T-helper 2 cell treated with Interferon-gamma antibody and Interleukin-4, amounts not matched to agents 100 ng/mL and 5 ng/mL, for 36 hours (primary cell): ENCODE results near the gene MBD5. TPM values are rescaled to one million over a fixed set of nuclear protein-coding genes. Genes with fewer than 3 reads are reported as not detected.
"Not testable (repeated sequence)": the region's sequence is repeated elsewhere in the genome, so short reads cannot be mapped to it uniquely, and the experiment has no call there.

Experiments used
- intact Hi-C: fragments of 100-400 bp; cut with micrococcal nuclease; formaldehyde crosslinking; loops from one replicate; pipeline ENCODE4 v1.15.1; 2023
- total RNA-seq: library from RNA; stranded (reverse); gene quantifications from 2 replicates; pipeline ENCODE4 v1.2.3, GENCODE V29; 2022

MBD5 gene
- total RNA-seq, 1 donor from 2014 or later, result 38.4 TPM

DNA sequence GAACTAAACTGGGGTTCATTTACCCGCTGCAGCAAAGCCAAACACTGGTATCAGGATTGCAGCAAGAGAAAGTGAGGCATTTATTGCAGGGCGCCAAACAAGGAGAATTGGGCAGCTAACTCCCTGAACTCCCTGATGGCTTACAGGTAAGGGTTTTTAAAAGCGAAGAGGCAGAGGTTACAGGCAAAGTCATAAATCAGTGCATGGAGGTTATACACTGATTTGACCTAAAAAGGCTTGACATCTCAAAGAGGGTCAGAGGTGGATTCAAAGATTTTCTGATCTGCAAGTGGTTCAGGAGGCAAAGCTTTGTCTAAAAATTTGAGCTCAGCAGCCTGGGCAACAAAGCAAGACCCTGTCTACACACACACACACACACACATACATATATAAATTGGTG is 520.9 kb downstream of the MBD5 start:
- intact Hi-C loops, result loop anchor here (2.0 kb wide), 1 partner anchor 17 kb away; no protein-coding TSS in a partner anchor

DNA sequence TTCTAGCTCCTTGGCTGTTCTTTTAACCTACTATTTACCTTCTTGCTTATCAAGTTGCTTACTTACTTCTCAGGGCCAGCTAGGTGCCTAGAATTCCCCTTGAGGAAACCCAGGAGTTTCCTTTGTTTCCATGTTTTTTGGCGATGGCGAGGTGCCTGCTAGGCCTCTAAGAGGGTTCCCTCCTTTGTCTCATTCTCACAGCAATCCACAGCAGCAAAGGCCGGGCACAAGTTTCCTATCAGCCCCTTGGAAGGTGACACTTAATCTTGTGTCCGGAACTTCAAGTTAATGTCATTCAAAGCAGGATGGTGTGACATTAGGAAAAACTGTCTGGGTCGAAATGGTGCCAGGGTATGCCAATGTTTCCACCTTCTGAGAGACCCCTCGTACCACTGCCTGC is 521.7 kb downstream of the MBD5 start:
- intact Hi-C loops, result no loop called here

DNA sequence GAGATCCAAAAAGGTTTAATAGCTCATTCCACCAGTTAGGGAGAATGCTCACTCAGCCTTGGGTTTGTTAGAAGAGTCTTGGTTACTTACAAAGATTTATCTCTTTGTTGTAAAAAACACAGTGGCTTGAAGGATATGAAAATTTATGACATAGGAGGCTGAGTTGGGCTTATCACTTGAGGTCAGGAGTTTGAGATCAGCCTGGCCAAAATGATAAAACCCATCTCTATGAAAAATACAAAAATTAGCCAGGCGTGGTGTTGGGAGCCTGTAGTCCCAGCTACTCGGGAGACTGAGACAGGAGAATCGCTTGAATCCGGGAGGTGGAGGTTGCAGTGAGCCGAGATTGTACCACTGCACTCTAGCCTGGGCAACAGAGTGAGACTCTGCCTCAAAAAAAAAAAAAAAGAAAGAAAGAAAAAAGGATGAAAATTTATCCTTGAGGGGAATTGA is 522.2 kb downstream of the MBD5 start:
- intact Hi-C loops, result not testable (repeated sequence)

DNA sequence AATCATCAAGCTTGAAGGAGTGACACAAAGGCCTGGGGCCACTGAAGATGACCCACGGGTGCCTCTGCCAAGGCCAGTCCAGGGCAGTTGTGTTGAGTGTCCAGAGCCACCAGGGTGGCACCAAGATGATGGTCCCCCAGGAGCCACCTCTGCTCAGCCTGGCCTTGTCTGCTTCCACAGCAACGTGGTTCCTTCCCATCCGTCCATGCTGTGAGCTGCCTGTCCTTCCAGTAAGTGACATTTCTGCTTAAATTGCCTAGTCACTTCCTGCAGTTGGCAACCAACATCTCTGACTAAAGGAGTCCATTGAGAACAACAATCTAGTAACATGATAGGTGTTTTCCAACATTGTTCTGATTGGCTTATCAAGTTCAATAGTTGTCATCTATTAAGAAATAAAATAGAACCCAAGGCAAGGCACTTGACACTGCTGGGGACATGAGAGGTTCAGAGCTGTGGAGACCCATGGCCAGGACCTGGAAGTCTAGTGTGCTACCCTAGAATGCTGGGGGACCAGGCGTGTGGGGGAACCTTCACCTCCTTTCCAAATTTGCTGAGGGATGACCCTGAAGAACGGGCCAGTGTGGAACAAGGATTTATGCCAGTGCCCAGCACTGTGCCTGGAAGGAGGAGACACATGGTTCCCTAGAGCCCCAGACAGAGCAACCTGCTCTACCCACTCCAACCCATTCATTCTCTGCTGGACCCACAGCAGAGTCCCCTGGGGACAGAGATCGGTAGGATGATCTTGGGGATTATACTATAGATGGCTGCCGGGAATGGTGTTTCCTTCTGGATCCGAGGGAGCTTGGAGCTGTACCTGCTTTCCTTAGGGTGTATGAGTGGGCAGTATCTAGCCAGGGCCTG is 524.7 kb downstream of the MBD5 start:
- intact Hi-C loops, result loop anchor here (1.0 kb wide), 1 partner anchor 8 kb away; no protein-coding TSS in a partner anchor

DNA sequence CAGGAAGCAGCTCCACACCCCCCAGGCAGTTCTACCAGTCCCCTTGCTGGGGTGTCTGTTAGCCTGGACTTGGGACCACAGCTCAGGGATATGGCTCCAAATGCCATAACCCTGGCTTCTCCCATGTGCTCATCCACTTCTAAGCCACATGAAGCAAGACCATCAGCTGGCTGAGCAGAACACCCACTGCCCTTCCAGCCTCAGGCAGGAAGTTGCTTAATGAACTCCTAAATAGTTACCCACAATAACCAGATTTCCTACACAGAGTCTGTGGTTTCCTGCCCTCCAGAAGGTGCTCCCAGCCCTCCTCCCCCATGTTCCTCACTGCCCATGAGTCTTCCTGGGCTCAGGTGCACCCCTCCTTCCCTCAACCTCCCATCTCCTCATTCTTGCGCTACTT is 525.4 kb downstream of the MBD5 start:
- intact Hi-C loops, result no loop called here

DNA sequence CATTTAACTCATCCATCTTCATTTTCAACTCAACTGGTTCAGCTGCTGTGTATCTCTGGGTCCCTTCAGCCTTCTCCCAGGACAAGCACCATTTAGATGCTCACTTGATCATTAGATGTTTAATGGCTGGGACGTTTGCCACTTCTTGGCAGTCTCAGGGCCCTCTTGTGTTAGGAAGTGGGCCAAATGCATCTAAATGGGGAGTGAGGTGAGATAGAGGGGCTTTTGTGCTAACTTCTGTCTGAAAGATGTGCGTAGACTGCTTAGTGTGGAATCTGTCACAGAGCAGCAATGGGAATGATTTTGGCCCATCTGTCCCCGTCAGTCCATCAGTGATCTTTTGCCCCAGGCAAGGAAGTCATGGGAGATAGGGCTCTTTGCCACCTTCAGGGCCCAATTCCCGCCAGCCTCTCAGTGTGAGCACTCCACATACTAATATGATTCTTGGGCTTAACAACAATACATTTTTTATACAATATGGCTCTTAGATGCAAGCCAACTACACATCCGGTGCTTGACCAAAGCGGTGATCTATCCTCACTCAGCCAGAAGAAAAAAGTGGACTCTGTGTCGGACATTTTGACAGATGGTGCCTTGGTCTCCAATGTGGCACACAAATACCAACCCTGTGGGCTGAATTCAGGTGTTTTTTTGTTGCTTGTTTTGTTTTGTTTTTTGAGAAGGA is 528.0 kb downstream of the MBD5 start:
- intact Hi-C loops, result no loop called here

DNA sequence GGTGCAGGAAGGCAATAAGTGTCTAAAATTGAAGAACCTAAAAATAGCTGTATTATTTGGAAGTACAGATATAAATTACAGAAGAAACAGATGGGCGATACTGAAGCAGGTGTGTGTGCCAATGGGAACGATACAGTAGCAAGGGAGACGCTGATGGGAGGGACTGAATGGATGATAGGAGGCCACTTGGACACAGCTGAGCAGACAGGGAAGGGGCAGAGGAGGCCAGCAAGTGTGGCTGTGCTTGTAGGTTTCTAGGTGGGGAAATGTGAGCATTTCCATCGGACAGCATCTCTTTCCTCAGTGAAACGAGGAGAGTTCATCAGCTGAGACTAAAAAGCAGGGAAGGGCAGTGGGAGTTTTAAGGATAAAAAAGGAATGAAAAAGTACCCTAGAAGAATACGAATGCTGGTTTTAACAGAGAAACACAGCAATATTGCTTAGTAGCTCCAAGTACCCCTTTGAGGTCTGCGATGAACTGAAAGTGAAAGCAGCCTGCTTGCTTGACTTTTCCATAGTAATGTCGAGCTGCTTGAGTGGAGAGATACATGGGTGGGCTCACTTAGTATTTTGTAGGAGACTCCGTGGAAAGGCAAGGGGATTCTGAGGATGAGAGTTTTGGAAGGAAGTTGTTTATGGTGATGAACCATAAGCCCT is 531.9 kb downstream of the MBD5 start:
- intact Hi-C loops, result loop anchor here (1.0 to 5.0 kb wide), 7 partner anchors 8 to 533 kb away; partner anchors contain the start of gene ORC4

DNA sequence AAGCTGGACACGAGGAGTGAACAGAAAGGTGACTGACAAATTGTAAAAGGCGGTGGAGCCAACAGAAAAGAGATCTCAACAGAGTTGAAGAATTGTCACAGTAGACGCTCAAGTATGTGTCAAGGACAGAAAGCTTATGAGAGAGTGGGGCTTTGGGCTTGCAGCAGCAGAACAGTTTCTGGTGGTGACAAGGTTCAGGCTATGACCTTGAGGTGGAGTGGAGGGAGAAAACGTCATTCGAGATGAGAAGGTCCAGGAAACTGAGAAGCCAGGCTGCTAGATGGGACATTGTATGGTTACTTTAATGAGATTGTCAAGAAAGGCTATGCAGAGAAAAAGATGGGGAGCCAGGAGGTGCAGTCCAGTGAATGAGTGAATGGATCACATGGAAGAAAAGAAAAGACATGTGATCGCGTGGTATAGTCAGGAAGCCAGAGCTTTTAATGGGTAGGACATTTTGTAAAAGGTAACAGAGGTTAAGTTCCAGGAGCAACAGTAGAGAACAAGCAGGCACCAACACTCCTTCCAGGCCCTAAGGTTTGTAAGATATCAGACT is 532.5 kb downstream of the MBD5 start:
- intact Hi-C loops, result loop anchor here (1.0 to 5.0 kb wide), 7 partner anchors 8 to 533 kb away; partner anchors contain the start of gene ORC4

DNA sequence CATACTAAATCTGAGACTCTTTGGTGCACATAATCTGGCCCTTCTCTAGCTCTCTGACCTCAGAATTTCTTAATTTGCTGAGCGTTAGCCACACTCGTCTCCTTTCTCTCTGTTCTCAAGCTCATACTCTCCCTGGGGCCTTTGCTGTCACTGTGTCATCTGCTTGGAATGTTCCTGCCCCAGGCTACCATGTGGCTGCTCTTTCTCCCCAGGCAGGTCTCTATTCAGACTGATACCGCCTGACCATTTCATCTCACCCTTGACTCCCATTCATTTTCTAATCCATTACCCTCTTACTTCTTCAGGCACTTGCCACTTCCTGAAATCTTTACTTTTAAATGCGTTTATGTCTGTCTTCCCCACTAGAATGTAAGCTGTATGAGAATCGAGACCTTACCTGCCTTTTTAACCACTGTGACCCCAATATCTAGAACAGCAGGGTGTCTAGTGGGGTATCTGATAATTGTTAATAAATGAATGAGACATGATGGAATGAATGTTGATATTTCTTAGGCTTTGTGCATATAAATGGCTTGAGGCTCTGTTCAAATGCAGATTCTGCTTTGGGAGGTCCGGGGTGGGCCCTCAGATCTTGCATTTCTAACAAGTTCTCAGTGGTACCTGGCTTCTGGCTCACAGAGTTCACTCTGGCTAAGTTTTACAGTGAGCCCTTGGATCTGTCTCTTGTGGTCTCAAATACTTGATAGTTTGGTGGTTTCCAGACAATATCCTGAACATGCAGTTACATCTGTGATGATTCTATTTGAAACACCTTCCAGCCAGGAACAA is 533.8 kb downstream of the MBD5 start:
- intact Hi-C loops, result loop anchor here (5.0 kb wide), 2 partner anchors 47 to 48 kb away; no protein-coding TSS in a partner anchor

DNA sequence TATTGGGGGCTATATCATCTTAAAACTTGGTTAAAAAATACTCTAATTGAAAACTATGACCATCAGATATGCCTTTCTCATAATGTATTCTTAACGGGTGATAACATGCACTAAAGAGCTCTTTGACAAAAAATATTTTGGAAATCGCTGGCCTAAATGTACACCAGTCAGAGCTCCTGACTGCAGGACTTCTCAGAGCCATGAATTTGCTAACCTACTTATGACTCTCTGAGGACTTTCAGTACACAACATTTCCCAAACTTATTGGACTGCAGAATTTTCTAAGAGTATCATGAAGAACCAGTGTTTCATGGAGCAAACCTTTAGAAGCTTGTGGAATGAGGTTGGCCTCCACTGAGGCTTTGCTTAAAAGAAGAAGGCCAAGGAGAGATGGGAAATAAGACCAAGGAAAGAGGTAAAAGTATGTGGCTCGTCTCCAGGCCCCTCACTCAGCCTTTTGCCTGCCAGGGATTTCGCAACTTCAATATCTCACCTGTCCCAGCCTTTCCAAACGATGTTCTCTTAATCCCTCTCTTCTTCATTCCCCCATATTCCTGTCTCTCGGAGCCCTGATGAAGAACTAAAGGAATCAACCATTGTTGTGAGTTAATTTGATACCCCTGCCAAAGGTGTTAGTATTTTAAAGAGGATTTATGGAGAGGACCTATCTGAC is 534.9 kb downstream of the MBD5 start:
- intact Hi-C loops, result no loop called here

DNA sequence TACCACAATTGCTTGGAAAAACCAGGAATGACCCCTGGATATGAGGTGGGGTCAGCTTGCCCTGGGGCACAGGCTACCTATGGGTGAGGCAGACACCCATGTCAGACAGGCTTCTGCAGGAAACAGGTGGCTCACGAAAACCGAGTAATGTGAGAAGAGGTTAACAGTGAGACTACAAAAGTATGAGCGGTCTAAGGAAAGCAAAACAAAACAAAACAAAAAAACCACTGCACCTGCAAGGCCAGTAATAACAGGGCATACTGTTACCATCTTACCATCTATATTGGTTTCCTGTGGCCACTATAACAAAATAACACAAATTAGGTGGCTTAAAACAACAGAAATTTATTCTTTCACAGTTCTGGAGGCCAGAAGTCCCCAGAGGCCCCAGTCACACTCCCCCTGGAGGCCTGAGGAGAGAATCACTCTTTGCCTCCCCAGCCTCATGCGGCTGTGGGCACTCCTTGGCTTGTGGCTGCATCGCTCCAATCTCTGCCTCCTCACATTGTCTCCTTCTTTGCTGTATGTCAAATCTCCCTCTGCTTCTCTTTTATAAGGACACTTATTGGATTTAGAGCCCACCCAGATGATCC is 537.0 kb downstream of the MBD5 start:
- intact Hi-C loops, result no loop called here

DNA sequence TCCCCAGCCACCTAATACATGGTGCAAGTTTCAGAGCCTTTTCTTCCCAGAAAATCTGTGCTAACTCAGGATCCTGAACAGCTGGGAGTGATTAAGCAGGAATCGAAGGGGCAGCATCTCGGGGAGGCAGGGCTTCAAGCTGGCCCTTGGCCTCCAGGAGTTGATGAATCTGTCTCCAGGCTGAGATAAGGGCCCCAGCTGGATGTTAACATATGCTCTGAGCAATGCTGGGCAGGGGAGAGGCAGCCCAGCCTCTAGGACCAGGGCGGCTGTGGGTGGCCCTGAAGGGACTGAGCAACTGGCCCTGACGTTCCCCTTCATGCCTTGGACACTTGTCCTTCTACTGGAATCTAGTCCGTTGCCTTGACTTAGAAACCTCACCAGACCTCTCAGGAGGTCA is 539.6 kb downstream of the MBD5 start:
- intact Hi-C loops, result no loop called here

DNA sequence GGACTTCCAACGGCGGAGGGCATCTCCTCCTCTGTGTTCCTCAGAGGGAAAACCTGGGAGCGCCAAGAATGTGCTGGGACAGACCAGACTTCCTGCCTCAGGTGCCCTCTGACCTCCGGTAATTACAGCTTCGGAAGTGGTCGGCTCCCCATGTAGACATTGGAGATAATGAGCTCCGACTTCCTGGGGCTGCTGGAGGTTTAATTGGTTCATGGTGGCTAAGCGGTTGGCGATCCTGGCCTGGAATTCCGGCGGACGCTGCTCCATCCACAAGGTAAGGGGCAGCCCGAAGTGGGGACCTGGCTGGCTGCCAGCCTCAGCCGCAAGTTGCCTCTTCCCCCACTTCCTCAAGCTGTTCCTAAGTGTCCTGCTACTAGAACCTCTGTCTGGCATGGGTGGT is 540.5 kb downstream of the MBD5 start:
- intact Hi-C loops, result no loop called here

DNA sequence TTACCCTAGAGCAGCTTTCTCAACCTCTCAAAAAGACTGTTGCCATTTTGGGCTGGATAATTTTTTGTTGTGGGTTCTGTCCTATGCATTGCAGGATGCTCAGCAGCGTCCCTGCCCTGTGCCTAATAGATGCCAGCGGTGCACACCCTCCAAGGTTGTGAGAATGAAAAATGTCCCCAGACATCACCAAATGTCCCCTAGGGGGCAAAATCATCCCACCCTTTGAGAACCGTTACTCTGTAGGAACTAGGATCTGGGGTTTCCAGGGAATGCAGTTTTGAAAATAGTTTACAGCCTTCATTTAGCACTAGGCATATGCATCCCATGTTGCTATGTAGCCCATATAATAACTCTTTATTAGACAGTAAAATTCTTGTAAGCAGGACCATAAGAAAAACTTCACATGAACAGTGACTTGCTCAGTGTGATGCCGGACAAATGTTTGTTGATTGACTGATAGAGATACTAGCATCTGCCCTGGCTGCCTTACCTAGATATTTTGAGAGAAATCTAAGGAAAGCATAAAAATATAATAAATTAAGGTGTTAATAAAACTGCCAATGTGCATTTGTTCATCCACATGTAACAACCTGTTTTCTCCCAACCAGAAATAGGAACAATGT is 544.5 kb downstream of the MBD5 start:
- intact Hi-C loops, result no loop called here

Other genes starting within 250 kb of the MBD5 start
- 3.8 and 6.2 TPM in 2 replicates for gene ACVR2A, start 176.1 kb upstream of the MBD5 start, total RNA-seq
- gene ORC4, start 354 bp upstream of the MBD5 start, total RNA-seq, result 29.1 and 31.3 TPM in 2 replicates